Right atrium auricular region (tissue), 2 donors: Measurements from ENCODE around the gene CDRT15. TPM values are rescaled to one million over a fixed set of nuclear protein-coding genes. Genes with fewer than 3 reads are reported as not detected.

Source experiments
- DNase-seq: peaks from one replicate; pipeline ENCODE4 v3.0.0-alpha.2; 2019; ENCODE audit warnings: low spot score
- H3K27ac ChIP-seq, 2 donors: fragments of 200-600 bp; sonication (generic); 1 replicate in 1 of 2; 2 replicates in 1 of 2; pipeline ENCODE4 v1.5.1; 2016 to 2019
- H3K27me3 ChIP-seq, 2 donors: fragments of 200-600 bp; sonication (generic); one replicate each; pipeline versions ENCODE4 v1.5.1 to v1.6.0; 2017 to 2019
- H3K36me3 ChIP-seq: fragments of 200-600 bp; sonication (generic); one replicate; pipeline ENCODE4 v1.5.1; 2016
- H3K4me1 ChIP-seq, 2 donors: fragments of 200-600 bp; sonication (generic); one replicate each; pipeline versions ENCODE4 v1.5.1 to v1.6.0; 2017 to 2019
- H3K4me3 ChIP-seq, 2 donors: fragments of 200-600 bp; sonication (generic); 1 replicate in 1 of 2; 2 replicates in 1 of 2; pipeline ENCODE4 v1.5.1; 2017 to 2019; ENCODE audit warnings: mild to moderate bottlenecking in 1 of 2, moderate library complexity in 1 of 2
- H3K9me3 ChIP-seq, 2 donors: fragments of 200-600 bp; sonication (generic); one replicate each; pipeline ENCODE4 v1.5.1; 2019
- CTCF ChIP-seq, 2 donors: fragments of 200-600 bp; sonication (generic); IDR thresholded peaks; one replicate each; pipeline ENCODE4 v1.5.1; 2019; ENCODE audit warnings: antibody characterized with exemption in 2 of 2
- total RNA-seq, 2 donors: library from RNA; depleted of rRNA; stranded (reverse); fragments of >200 nt; gene quantifications; one replicate each; pipeline ENCODE4 v1.1.0, GENCODE V29; 2016

Gene CDRT15
- total RNA-seq, 2 donors from 2014 or later: not detected

- H3K27ac ChIP-seq: no peak overlapping the region
- H3K4me3 ChIP-seq: no peak overlapping the region
- H3K4me1 ChIP-seq: peaks cover 0 to 11% of the 10 kb centered on the region in 2 donors
Observed at GRCh38 chr17:14201988-14202380, 34.7 kb downstream of the CDRT15 start.

GRCh38 chr17:14201021-14201987, 35.4 kb downstream of the CDRT15 start:
- Histone ChIP-seq H3K9me3 (no peaks in the 10 kb centered on the region), H3K36me3 (no peaks in the 10 kb centered on the region), H3K4me3 (no peak overlapping the region), H3K27ac (no peak overlapping the region), H3K4me1 (peaks cover 0 to 9% of the 10 kb centered on the region in 2 donors), H3K27me3 (no peaks in the 10 kb centered on the region)
- no peak for TF ChIP-seq CTCF (IDR thresholded peaks at IDR 0.05)
- no peak for DNase-seq

More at GRCh38 chr17:14201988-14202380, 34.7 kb downstream of the CDRT15 start:
- H3K9me3 ChIP-seq: no peaks in the 10 kb centered on the region
- no peak for TF ChIP-seq CTCF (IDR thresholded peaks at IDR 0.05)
- peaks cover 3% of the 10 kb centered on the region for H3K36me3 ChIP-seq
- DNase-seq: no peak
- no peaks in the 10 kb centered on the region for H3K27me3 ChIP-seq

DNA sequence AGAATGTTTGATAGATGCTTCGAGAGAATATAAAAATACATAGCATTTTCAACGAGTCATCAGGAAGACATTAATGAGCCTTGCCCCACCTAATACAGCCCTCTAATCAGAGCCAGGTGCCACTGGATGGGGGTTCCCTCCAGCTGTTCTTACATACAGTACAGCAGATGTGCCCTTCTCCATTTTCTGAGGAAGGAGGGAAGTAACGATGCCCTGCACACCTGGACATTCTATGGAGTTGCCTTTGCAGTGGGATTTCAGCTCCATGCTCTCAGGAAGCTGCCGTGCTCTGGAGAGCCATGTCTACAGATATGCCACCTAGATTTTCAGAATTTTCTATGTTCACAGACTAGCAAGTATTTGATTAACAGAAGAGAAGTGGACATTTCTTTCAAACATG, 36.3 kb downstream of the CDRT15 start:
- Histone ChIP-seq H3K4me1 (peaks cover 0 to 8% of the 10 kb centered on the region in 2 donors), H3K4me3 (no peak overlapping the region), H3K36me3 (no peaks in the 10 kb centered on the region), H3K9me3 (no peaks in the 10 kb centered on the region), H3K27ac (no peak overlapping the region), H3K27me3 (no peaks in the 10 kb centered on the region)
- no peak for TF ChIP-seq CTCF (IDR thresholded peaks at IDR 0.05)
- DNase-seq: no peak

- Histone ChIP-seq H3K4me1 (peaks cover 0 to 8% of the 10 kb centered on the region in 2 donors), H3K36me3 (no peaks in the 10 kb centered on the region), H3K27ac (no peak overlapping the region), H3K27me3 (no peaks in the 10 kb centered on the region), H3K4me3 (no peak overlapping the region), H3K9me3 (no peaks in the 10 kb centered on the region)
- no peak for TF ChIP-seq CTCF (IDR thresholded peaks at IDR 0.05)
- DNase-seq: no peak
Observed at GRCh38 chr17:14199601-14200000, 37.1 kb downstream of the CDRT15 start.

- Histone ChIP-seq H3K9me3 (no peaks in the 10 kb centered on the region), H3K4me3 (no peak overlapping the region), H3K27me3 (no peaks in the 10 kb centered on the region), H3K4me1 (peaks cover 0 to 8% of the 10 kb centered on the region in 2 donors), H3K27ac (no peak overlapping the region), H3K36me3 (no peaks in the 10 kb centered on the region)
- no peak for TF ChIP-seq CTCF (IDR thresholded peaks at IDR 0.05)
- no peak for DNase-seq
Observed at GRCh38 chr17:14198575-14198974, 38.1 kb downstream of the CDRT15 start.
